GM18870 (cell line): ENCODE measurements around the gene SLC12A2.

Experiments
- ATAC-seq: cut with Tn5 transposase; IDR thresholded peaks from one replicate; pipeline ENCODE4 v1.9.1; 2021; ENCODE audit warnings: moderate library complexity; ENCODE audit not compliant: unreplicated experiment

The SLC12A2 gene

DNA sequence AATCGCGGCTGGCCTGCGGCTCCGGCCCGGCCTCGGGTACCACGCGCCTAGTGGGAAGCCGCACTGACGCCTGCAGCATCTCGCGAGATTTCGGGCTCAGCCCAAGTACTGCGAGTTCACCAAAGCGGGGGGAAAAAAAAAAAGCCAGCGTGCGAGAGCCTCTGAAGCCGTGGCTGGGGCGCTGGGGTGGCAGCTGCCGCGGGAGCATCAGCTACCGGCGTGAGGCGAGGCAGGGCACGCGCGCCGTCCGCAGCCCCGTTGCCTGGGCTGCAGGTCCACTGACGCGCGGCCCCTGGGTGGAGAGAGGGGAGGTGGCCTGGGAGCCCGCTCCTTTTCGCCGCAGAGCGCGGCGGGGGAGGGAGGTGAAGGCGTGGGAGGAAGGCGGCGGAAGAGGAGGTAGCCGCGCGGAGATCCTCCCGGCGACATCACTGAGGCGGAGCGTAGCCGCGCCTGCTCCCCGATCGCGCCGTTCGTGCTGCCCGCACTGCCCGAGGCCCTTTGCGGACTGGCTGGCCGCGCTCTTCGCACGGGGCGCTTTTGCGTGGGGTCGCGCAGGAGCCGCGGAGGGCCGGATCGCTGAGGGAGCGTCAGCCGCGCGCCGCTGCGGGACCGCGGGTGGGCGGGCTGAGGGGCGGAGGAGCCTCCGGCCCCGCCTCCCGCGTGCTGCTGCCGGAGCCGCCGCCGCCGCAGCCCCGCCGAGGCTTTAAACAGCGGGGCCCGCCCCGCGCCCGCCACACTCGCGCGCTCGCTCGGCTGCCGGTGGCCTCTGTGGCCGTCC lies at the start of gene SLC12A2:
Gene SLC12A2 (plus strand): TSS at position 734 of the 778 bp plus-strand sequence. CDS start 189 bp downstream, outside the sequence.
- peak; percentile 58 for ATAC-seq

DNA sequence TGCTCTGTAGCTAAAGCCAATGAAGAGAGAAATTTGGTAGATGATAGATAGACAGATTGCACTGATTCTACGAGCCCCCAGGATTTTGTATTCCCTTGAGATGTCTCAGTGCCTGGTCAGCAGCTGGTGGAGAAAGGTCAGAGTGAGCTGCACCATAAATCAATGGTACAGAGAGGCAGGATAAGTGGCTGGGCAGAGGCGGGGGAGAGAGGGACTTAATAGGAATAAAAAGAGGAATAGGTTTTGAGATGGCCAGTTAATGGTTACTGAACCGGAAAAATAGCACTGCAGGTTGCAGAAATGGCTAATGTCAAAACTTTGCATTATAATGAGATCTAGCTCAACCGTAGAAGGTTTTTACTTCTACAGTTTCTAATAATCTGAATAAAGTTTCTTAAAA lies 47.9 kb upstream of the SLC12A2 start:
- ATAC-seq = no peak

DNA sequence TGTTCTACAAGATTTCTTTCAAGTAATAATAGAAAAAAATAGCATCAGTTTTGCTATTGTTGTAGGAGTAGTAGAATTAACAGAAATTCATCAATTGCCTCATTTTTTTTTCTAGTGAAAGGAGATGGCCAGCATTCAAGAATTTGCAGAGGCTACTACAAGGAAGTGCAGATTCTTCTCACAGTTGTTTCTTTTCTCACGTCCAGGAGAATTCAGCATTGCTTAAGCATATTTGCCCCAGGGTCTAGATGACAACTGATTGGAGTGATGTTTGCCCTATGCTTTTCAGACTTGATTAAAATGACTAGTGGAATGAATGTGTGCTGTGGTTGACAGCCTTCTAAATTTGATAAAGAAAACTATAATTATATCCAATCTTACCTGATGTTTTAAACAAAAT lies 46.6 kb upstream of the SLC12A2 start:
- no peak for ATAC-seq

DNA sequence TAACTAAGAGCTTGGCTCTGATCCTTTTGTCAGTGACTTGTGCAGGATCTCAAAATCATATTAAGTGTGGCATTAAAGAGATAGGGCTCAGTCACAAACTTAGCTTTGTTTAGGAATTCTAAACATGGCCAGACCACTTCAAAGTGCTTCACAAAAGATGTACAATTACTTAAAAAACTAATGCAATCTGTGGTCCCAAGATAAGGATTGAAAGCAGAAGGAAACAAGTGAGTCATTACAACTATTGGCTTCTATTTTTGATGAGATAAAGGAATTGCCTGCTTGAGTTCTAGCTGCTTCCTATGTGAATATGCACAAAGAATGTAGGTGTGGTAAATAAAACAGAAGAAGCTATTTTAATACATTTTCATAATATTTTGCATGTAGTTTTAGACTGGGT lies 44.9 kb upstream of the SLC12A2 start:
- ATAC-seq = no peak

DNA sequence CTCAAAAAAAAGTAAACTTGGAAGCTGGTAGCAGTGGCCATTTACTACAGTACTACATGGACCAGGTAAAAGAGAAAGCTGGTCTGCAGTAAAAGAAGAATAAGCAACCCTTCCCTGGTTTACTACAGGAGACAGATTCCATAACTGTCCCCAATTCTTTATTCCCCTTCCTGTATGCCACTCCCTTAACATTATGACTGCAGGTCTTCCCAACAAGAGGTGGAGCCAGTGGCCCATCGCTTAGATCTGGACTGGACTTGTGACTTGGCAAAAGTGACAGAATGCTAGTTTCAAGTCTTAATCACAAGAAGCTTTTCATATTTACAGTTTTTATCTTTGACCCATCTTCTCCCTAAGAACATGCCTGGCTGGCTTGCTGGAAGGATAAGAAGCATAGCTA lies 42.6 kb upstream of the SLC12A2 start:
- ATAC-seq = no peak

DNA sequence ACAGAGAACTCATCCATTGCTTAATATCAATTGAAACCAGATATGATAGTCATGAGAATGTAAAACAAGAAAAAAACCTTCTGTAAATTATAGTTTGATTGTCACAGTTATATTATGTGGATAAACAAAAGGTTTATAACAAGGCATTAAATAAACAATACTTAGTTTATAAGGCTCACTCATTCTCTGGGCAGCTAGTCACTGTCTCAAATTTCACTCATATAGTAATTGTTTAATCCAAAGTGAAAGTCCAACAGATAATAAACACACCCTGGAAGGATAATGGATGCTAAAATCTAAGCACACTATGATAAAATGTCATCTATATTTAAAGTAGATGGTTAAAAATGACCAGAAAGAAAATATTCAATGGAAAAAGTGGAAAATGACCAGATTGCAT lies 30.8 kb upstream of the SLC12A2 start:
- no peak for ATAC-seq

DNA sequence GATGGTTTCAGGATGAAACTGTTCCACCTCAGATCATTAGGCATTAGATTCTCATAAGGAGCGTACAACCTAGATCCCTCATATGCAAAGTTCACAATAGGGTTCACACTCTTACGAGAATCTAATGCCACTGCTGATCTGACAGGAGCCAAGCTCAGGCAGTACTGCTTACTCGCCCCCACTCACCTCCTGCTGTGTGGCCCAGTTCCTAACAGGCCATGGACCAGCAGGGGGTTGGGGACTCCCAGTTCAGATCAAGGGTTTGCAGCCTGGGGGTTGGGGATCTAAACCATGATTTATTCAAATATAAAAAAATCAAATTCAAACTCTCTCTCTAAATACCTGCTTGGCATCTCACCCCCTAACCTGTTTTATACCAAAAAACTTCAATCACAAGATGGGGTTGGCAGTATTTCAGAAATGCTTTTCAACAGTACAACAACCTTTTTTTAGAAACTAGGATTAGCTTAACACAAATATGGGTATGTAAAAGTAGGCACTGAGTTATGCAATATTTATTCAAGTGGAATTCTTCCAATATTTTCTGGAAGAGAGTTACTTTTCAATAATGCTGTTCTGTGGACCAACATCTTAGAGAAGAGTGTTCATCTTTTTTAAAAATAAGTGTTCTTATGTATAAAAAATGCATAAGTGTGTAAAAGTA lies 30.1 kb upstream of the SLC12A2 start:
- ATAC-seq = no peak

DNA sequence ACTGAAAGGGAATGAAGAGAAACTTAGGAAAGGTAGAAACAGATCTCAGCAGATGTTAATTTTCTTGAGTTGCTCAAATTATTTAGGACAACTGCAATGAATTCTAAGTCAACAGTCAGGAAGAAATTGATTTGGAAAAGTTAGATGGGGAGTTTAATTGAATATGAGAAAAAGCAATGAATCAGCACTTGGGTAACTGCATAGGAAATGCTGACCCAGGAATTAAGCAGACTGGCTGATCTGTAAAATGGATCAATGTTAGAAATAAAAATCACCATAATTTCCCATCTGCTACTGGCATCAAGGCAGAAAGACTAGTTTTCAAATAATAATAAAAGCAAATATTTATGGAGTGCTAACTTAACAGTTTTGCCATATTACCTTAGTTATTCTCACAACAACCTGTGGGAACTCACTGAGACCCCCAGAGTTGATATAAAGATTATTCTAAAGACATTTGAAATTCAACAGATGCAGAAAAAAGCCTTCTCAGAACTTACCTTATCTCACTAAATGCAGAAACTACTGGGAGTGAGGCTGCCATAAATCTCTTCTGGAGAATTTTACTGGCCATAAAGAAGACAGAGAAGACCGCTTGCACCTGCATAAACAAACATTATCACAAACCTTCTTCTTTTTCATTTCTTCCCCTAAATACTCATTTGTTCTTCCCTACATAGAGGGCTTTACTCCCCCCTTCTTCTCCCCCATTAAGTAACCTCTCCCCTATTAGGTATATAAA lies 22.8 kb upstream of the SLC12A2 start:
- no peak for ATAC-seq

DNA sequence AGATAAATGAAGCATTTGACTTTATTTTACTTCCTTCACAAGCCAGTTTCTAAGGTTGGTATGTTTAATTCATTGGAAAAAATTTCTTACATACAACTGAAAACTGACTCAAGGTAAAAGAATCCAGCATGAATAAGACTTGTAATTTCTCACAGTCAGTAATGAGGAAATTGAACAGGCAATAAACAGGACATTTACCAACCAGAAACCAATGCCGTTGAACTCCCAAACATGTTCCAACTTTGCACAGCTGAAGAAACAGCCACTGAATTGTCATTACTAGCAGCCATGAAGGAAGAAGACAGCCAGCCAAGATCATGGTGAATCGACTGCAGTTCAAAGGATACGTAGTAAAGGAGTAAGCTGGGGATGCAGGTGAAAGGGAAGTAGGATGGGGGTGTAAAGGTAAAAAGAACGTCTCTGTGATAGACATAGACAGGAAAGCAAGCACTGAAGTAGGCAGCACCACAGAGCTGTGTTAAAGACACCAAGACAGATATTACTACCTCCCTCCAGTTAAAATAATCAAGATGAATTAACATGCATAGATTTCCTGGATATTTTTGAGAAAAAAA lies 21.3 kb upstream of the SLC12A2 start:
- no peak for ATAC-seq

DNA sequence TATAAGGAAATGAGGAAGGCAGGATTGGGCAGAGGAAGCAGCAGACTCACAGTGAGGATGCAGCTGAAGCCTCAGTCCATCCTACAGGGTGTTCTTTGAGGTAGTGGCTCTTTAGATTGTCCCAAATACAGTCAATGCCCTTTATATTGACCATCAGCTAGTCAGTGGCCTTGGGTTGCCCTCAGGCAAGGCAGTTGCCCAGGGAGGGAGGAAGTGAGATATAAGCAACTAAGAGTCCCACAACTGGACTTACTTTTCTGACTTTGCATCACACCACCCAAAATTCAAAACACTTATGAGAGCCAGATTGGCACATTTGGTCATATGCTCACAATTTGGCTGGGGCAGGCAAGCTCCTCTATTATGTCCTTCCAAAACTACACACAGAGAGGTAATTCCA lies 9.4 kb upstream of the SLC12A2 start:
- no peak for ATAC-seq

DNA sequence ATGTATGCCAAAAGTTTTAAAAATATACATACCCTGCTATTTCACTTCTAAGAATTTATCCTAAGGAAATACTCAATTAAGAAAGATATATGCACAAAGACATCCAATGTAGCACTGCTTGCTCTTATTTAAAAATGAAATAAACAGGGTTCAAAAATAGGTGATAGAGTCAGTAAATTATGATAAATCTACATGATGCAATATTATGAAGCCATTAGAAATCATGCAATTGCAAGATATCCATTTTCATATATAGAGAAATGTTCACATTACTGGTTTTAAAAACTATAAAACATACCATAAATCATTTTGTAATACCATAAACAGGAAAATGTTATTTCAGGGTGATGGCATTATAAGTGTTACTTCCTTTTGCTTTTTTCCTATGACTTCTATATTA lies 8.6 kb upstream of the SLC12A2 start:
- no peak for ATAC-seq

DNA sequence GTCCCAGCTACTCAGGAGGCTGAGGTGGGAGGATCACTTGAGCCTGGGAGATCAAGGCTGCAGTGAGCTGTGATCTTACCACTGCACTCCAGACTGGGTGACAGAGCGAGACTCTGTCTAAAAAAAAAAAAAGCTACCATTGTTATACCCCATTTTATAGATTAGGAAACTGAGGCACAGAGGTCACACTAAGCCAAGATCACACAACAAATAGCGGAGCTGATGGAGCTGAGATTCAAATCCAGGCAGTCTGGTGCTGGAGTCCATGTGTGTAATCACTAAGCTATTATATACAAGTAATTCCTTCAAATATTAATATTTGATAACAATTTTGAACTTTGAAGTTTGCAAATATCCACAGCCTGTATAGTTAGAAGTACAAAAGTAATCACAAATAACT lies 6.0 kb upstream of the SLC12A2 start:
- no peak for ATAC-seq

DNA sequence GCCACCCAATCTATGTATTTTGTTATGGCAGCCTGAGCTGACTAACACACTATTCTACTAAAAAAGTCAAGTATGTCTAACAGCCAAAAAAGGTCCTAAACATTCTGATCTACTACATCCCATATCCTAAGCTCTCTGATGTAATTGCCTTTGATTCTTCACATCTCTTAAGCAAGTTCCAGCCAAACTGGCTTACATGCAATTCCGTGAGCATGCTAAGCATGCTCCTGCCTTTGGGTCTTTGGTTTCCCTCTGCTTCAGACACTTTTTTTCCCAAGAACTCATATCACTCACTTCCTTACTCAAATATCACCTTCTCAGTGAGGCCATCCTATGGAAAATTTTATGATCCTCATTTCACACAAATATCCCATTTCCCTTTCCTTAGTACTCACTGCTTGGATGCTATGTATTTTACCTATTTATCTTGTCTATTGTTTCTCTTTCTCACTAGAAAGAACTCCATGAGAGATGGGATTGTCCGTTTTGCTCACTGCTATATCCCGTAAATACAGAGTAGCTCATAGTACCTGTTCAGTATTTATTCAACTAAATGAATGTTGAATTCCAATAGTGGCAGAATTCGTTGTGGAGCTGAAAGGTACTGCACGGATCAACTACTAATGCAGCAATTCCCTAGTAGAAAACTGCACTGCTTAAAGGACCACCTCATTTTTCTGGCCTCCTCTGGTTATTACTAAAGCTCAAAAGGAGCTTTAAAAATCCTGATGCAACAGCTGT lies 2.3 kb upstream of the SLC12A2 start:
- no peak for ATAC-seq

DNA sequence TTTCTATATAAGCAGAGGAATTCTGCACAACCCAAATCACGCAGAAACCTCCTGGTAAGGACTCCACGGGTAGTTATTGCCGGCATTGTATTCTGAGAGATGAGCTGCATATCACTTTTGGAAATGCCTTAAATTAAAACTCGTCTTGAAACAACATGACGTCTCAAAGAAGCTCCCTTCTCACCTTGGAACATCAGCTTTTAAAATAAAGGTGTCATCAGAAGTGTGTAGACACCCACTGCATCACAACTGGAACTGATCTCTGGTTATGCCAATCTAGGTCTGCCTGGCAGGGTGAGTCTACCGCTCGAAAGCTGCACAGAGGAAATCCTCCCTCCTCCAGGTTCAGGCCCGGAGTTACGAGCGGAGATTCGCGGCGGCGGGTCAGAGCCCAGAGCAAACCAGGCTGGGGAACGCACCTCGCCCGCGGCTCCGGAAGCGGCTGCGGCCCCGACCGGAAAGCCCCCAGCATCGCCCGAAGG lies 974 bp upstream of the SLC12A2 start:
- ATAC-seq = peak; percentile 19

DNA sequence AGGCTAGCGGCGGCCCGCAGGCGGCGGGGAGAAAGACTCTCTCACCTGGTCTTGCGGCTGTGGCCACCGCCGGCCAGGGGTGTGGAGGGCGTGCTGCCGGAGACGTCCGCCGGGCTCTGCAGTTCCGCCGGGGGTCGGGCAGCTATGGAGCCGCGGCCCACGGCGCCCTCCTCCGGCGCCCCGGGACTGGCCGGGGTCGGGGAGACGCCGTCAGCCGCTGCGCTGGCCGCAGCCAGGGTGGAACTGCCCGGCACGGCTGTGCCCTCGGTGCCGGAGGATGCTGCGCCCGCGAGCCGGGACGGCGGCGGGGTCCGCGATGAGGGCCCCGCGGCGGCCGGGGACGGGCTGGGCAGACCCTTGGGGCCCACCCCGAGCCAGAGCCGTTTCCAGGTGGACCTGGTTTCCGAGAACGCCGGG lies 253 bp downstream of the SLC12A2 start:
- ATAC-seq = peak; percentile 14

DNA sequence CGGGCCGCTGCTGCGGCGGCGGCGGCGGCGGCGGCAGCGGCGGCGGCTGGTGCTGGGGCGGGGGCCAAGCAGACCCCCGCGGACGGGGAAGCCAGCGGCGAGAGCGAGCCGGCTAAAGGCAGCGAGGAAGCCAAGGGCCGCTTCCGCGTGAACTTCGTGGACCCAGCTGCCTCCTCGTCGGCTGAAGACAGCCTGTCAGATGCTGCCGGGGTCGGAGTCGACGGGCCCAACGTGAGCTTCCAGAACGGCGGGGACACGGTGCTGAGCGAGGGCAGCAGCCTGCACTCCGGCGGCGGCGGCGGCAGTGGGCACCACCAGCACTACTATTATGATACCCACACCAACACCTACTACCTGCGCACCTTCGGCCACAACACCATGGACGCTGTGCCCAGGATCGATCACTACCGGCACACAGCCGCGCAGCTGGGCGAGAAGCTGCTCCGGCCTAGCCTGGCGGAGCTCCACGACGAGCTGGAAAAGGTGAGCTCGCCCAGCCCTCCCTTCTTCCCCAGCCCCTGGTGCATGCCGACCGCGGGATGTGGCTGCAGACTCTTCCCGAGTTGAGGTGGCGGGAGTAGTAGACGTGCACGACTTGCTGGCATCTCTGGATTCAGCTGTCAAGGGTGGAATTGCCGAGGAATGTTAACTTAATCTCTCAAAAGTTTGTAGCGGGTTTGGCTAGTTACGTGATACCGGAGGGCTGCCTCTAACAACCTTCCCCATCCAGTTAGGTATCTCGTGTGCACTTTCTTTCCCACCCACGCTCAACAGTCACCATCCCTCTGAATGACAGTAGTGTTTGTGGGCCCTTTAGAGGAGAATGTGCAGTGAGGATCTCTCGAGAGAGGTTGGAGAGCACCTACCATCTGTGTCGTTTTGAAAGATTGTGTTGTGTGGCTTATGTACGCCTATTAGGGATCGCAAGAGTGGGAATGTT lies 932 bp downstream of the SLC12A2 start:
- ATAC-seq = no peak

DNA sequence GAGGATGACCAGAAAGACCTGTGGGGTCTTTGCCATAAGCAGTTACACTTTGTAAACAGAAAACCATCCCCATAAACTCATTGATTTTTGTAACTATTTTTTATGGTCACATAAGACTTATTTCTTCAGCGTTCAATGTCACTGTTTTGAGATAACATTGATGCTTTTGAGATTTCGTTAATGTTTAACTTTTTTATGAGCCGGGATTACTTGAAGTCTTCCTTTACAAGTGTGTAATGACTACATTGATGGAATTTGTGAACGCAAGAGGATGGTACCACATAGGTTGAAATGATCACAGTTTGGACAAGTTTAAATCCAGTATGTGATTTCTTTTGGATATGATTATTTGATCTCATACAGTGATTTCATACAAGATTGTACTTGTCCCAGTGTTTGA lies 1.8 kb downstream of the SLC12A2 start:
- ATAC-seq = no peak

DNA sequence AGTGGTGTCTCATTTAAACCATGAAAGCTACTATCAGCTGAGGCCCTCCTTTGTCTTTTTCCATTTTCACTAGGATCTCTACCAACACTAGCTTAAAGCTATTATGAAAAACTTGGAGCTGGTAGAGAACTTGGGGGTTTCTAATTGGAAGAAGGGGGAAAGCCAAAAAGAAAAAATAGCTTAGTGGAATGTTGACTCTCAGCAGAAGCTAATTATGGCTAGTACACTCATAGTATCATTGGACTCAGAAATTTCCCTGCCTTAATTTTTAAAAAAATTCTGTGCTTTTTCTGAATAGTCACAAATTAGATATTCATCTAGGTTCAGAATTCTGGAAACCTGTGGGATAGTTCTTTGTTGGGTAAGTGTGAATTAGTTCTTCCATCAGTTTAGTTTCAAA lies 8.0 kb downstream of the SLC12A2 start:
- ATAC-seq = no peak

DNA sequence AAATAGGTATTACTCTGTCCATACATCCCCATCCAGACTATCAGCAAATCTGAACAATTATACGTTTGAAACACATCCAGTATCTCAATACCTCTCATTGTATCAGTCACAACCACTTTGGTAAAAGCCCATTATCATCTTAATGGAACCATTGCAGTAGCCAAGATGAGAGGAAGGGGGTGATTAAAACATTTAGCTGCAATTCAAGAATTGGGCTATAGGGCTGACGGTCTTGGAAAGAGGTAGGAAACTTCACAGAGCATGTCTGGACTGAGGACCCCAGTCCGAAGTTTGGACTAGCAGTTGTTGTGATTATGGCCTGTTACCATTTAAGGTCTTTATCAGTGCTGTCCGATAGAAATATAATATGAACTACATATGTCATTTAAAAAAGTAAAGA lies 8.6 kb downstream of the SLC12A2 start:
- ATAC-seq = no peak

DNA sequence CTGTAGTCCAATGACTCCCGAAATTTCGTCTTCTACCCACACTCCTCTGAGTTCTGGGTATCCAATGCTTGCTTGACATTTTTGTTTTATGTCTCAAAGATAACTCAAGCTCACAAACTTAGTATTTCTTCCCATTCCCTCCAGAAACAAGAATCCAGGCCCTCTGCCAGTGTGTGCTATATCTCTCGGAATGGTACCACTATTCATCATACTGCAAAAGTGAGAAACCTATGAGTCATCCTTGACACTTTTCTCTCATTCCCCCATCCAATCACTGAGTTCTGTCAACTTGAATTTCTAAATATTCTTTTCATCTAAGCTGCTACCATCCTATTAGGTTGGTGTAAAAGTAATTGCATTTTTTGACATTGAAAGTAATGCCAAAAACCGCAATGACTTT lies 9.8 kb downstream of the SLC12A2 start:
- no peak for ATAC-seq
